ENCODE results near the gene RTL1.

GRCh38 chr14:100836311-100836805 lies 67.2 kb downstream of the RTL1 start:
- TF ChIP-seq EZH2 (IDR thresholded peaks at IDR 0.05) (no peak), POLR2AphosphoS5 (IDR thresholded peaks at IDR 0.05; ENCODE audit: borderline replicate concordance, low read depth, low read length) (no peak)
